ENCODE data around the gene CA9. TPM values are rescaled to one million over a fixed set of nuclear protein-coding genes. Genes with fewer than 3 reads are reported as not detected.
A peak's percentile ranks its signal among the peaks of the same experiment; 100 is the strongest.

CA9 gene
- total and polyA plus RNA-seq, 7 experiments from 2014 or later = 0.36 TPM; not detected in 6

GRCh38 chr9:35686222-35687203 is 12.8 kb downstream of the CA9 start:
- no peak overlapping the region for H3K27ac ChIP-seq (ENCODE audit: low read depth, low read length)
- Mint-ChIP-seq H3K27ac (peak overlapping the region in 3 of 9 donors; percentile 10 to 38 (median 29)), H3K4me3 (no peak overlapping the region), H3K36me3 (peaks cover 0 to 4% (median 0%) of the 10 kb centered on the region in 5 donors), H3K27me3 (no peaks in the 10 kb centered on the region), H3K4me1 (peaks cover 10 to 29% (median 18%) of the 10 kb centered on the region in 7 donors), H3K9me3 (no peaks in the 10 kb centered on the region)
- ChIA-PET POLR2A (interaction anchor here (0.8 to 0.9 kb wide), 4 partner anchors 21 to 118 kb away, joined by 3 to 6 read pairs (median 3); no protein-coding TSS in a partner anchor), CTCF (interaction anchor here (0.6 to 1.5 kb wide), 4 partner anchors 10 to 199 kb away, joined by 4 to 8 read pairs (median 6); partner anchors contain the start of gene ARHGEF39)
- H3K36me3 ChIP-seq (ENCODE audit: control insufficient read depth in 2 of 3, insufficient read depth in 3 of 3, low read length in 3 of 3) = peaks cover 0 to 12% (median 0%) of the 10 kb centered on the region in 3 experiments
- no peaks in the 10 kb centered on the region for H3K9me3 ChIP-seq (ENCODE audit: control insufficient read depth in 2 of 3, low read length in 3 of 3)
- H3K27me3 ChIP-seq (ENCODE audit: control insufficient read depth in 2 of 2, insufficient read depth in 2 of 2, low read length in 2 of 2) = no peaks in the 10 kb centered on the region
- ATAC-seq (no peak), DNase-seq (no peak)
- peaks cover 0 to 4% of the 10 kb centered on the region in 2 donors for H3K4me1 ChIP-seq (ENCODE audit: control insufficient read depth in 2 of 2, insufficient read depth in 2 of 2, low read length in 2 of 2)
- H3K4me3 ChIP-seq (ENCODE audit: low read length) = no peak overlapping the region
- intact Hi-C loops (cut with micrococcal nuclease) = no loop called here

- Histone ChIP-seq H3K27ac (ENCODE audit: low read depth, low read length) (no peak overlapping the region), H3K4me3 (ENCODE audit: low read length) (no peak overlapping the region), H3K9me3 (ENCODE audit: control insufficient read depth in 2 of 3, low read length in 3 of 3) (no peaks in the 10 kb centered on the region), H3K36me3 (ENCODE audit: control insufficient read depth in 2 of 3, insufficient read depth in 3 of 3, low read length in 3 of 3) (peaks cover 0 to 12% (median 0%) of the 10 kb centered on the region in 3 experiments), H3K4me1 (ENCODE audit: control insufficient read depth in 2 of 2, insufficient read depth in 2 of 2, low read length in 2 of 2) (peaks cover 0 to 5% of the 10 kb centered on the region in 2 donors), H3K27me3 (ENCODE audit: control insufficient read depth in 2 of 2, insufficient read depth in 2 of 2, low read length in 2 of 2) (no peaks in the 10 kb centered on the region)
- POLR2A ChIA-PET = interaction anchor here (0.6 to 1.7 kb wide), 6 partner anchors 9 to 45 kb away, joined by 3 to 5 read pairs (median 3); partner anchors contain the start of genes CREB3 and TLN1
- Mint-ChIP-seq H3K9me3 (no peaks in the 10 kb centered on the region), H3K4me3 (peak overlapping the region in 2 of 10 donors; percentile 20 to 56), H3K27ac (peak overlapping the region in 6 of 9 donors; percentile 5 to 76 (median 47)), H3K27me3 (no peaks in the 10 kb centered on the region), H3K36me3 (peaks cover 0 to 4% (median 0%) of the 10 kb centered on the region in 5 donors), H3K4me1 (peaks cover 16 to 33% (median 25%) of the 10 kb centered on the region in 7 donors)
- ATAC-seq = no peak
- CTCF ChIA-PET = interaction anchor here (0.6 to 5.4 kb wide), 6 partner anchors 9 to 200 kb away, joined by 3 to 29 read pairs (median 6); partner anchors contain the start of genes ARHGEF39, CCDC107 and RMRP
- intact Hi-C loops (cut with micrococcal nuclease) = no loop called here
- no peak for DNase-seq
Observed at GRCh38 chr9:35687306-35687705, 13.6 kb downstream of the CA9 start.

DNA sequence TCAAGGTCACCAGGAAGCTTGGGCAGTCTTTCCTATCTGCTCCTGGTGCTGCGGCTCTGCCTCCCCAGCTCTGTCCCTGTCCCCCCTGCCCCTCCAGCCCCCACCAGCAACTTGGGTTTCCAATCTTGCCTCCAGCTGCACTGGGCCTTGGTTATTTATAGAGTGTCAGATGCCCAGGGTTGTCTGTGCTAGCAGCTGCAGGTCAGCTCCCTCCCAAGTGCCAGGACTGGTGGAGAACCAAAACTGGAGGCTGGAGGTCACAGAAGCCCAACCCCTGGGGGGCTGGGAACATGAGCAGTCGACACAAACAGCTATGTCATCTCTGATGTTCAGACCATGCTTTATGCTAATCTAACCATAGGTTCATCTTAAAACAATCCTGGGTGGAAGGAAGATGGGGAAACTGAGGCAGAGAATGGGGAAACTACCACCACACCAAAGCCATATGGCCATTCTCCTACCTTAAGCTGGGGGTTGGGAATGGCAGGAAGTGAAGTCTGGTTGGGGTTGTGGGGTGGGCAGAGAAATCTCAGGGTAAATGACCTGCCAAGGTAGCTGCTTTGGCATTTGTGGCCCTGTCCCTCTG is 14.3 kb downstream of the CA9 start:
- H3K9me3 Mint-ChIP-seq = no peaks in the 10 kb centered on the region
- no peaks in the 10 kb centered on the region for H3K9me3 ChIP-seq (ENCODE audit: control insufficient read depth in 2 of 3, low read length in 3 of 3)
- H3K27me3 Mint-ChIP-seq = no peaks in the 10 kb centered on the region
- DNase-seq (no peak), ATAC-seq (no peak)
- intact Hi-C loops (cut with micrococcal nuclease) = no loop called here
- no peak overlapping the region for H3K4me3 ChIP-seq (ENCODE audit: low read length)
- H3K27me3 ChIP-seq (ENCODE audit: control insufficient read depth in 2 of 2, insufficient read depth in 2 of 2, low read length in 2 of 2) = no peaks in the 10 kb centered on the region
- peaks cover 0 to 4% (median 0%) of the 10 kb centered on the region in 5 donors for H3K36me3 Mint-ChIP-seq
- H3K4me1 Mint-ChIP-seq = peaks cover 16 to 31% (median 25%) of the 10 kb centered on the region in 7 donors
- H3K27ac Mint-ChIP-seq = peak overlapping the region in 5 of 9 donors; percentile 28 to 76 (median 68)
- no peak overlapping the region for H3K27ac ChIP-seq (ENCODE audit: low read depth, low read length)
- peaks cover 0 to 5% of the 10 kb centered on the region in 2 donors for H3K4me1 ChIP-seq (ENCODE audit: control insufficient read depth in 2 of 2, insufficient read depth in 2 of 2, low read length in 2 of 2)
- H3K4me3 Mint-ChIP-seq = peak overlapping the region in 4 of 10 donors; percentile 3 to 64 (median 32)
- POLR2A ChIA-PET = interaction anchor here (0.8 to 1.7 kb wide), 6 partner anchors 8 to 72 kb away, joined by 3 to 5 read pairs (median 4); partner anchors contain the start of genes CREB3 and TLN1
- CTCF ChIA-PET = interaction anchor here (0.7 to 5.4 kb wide), 8 partner anchors 8 to 77 kb away, joined by 3 to 29 read pairs (median 3); partner anchors contain the start of genes ARHGEF39, CCDC107 and RMRP
- H3K36me3 ChIP-seq (ENCODE audit: control insufficient read depth in 2 of 3, insufficient read depth in 3 of 3, low read length in 3 of 3) = peaks cover 0 to 8% (median 0%) of the 10 kb centered on the region in 3 experiments

- Mint-ChIP-seq H3K27me3 (no peaks in the 10 kb centered on the region), H3K4me3 (peak overlapping the region in 9 of 10 donors; percentile 42 to 72 (median 65)), H3K9me3 (no peaks in the 10 kb centered on the region), H3K27ac (peak overlapping the region; percentile 16 to 84 (median 72)), H3K4me1 (peaks cover 16 to 31% (median 25%) of the 10 kb centered on the region in 7 donors), H3K36me3 (peaks cover 0 to 4% (median 0%) of the 10 kb centered on the region in 5 donors)
- ATAC-seq (no peak), DNase-seq (no peak)
- intact Hi-C loops (cut with micrococcal nuclease) = no loop called here
- Histone ChIP-seq H3K4me1 (ENCODE audit: control insufficient read depth in 2 of 2, insufficient read depth in 2 of 2, low read length in 2 of 2) (peaks cover 0 to 5% of the 10 kb centered on the region in 2 donors), H3K27me3 (ENCODE audit: control insufficient read depth in 2 of 2, insufficient read depth in 2 of 2, low read length in 2 of 2) (no peaks in the 10 kb centered on the region), H3K36me3 (ENCODE audit: control insufficient read depth in 2 of 3, insufficient read depth in 3 of 3, low read length in 3 of 3) (peaks cover 0 to 8% (median 0%) of the 10 kb centered on the region in 3 experiments), H3K27ac (ENCODE audit: low read depth, low read length) (no peak overlapping the region), H3K4me3 (ENCODE audit: low read length) (no peak overlapping the region), H3K9me3 (ENCODE audit: control insufficient read depth in 2 of 3, low read length in 3 of 3) (no peaks in the 10 kb centered on the region)
- CTCF ChIA-PET = interaction anchor here (0.7 to 5.4 kb wide), 4 partner anchors 13 to 78 kb away, joined by 3 to 29 read pairs (median 3); partner anchors contain the start of genes CCDC107 and RMRP
- POLR2A ChIA-PET = interaction anchor here (0.5 to 1.7 kb wide), 5 partner anchors 7 to 72 kb away, joined by 3 to 5 read pairs (median 4); partner anchors contain the start of genes CREB3 and TLN1
Observed at GRCh38 chr9:35688558-35689541, 15.1 kb downstream of the CA9 start.

GRCh38 chr9:35689542-35690293 is 16.0 kb downstream of the CA9 start, which contains the start of gene TPM2:
Gene TPM2 (minus strand): TSS chr9:35689925. CDS start chr9:35689817, 108 bp downstream.
- Mint-ChIP-seq H3K4me3 (peak within 1 kb of the TSS; percentile 80 to 94 (median 88)), H3K27ac (peak within 1 kb of the TSS; percentile 16 to 95 (median 77)), H3K27me3 (no peaks in the 10 kb centered on the region), H3K4me1 (peaks cover 16 to 31% (median 25%) of the 10 kb centered on the region in 7 donors), H3K36me3 (peaks cover 0 to 1% (median 0%) of the 10 kb centered on the region in 5 donors), H3K9me3 (no peaks in the 10 kb centered on the region)
- Histone ChIP-seq H3K4me3 (ENCODE audit: low read length) (peak within 1 kb of the TSS; percentile 65), H3K27ac (ENCODE audit: low read depth, low read length) (peak within 1 kb of the TSS; percentile 70), H3K36me3 (ENCODE audit: control insufficient read depth in 2 of 3, insufficient read depth in 3 of 3, low read length in 3 of 3) (peaks cover 0 to 7% (median 0%) of the 10 kb centered on the region in 3 experiments), H3K4me1 (ENCODE audit: control insufficient read depth in 2 of 2, insufficient read depth in 2 of 2, low read length in 2 of 2) (peaks cover 0 to 5% of the 10 kb centered on the region in 2 donors), H3K27me3 (ENCODE audit: control insufficient read depth in 2 of 2, insufficient read depth in 2 of 2, low read length in 2 of 2) (no peaks in the 10 kb centered on the region), H3K9me3 (ENCODE audit: control insufficient read depth in 2 of 3, low read length in 3 of 3) (no peaks in the 10 kb centered on the region)
- intact Hi-C loops (cut with micrococcal nuclease) = loop anchor here (1.0 to 2.0 kb wide), 3 partner anchors 13 to 73 kb away; no protein-coding TSS in a partner anchor
- DNase-seq (no peak), ATAC-seq (no peak)
- ChIA-PET CTCF (interaction anchor here (5.4 kb wide), 1 partner anchor 31 kb away, joined by 29 read pairs; the partner anchor contains the start of genes CCDC107 and RMRP), POLR2A (interaction anchor here (0.5 to 2.8 kb wide), 9 partner anchors 15 to 85 kb away, joined by 3 to 13 read pairs (median 4); partner anchors contain the start of genes CCDC107, RMRP and SIT1)

Measured in naive thymus-derived CD4-positive, alpha-beta T cell (primary cell).